WERI-Rb-1 (cell line): ENCODE measurements around the gene DDA1.

Experiments used
- DNase-seq: peaks from one replicate; pipeline ENCODE4 v3.0.0-alpha.2; 2020
- H3K27ac ChIP-seq: fragments of 250-450 bp; sonication (Bioruptor Pico); 2 replicates; pipeline ENCODE4 v1.5.1; 2020; ENCODE audit warnings: mild to moderate bottlenecking, moderate library complexity
- H3K27me3 ChIP-seq: fragments of 250-450 bp; sonication (Bioruptor Pico); 2 replicates; pipeline ENCODE4 v1.5.1; 2021; ENCODE audit warnings: mild to moderate bottlenecking, low read depth, moderate library complexity; ENCODE audit not compliant: insufficient read depth, severe bottlenecking
- H3K36me3 ChIP-seq: fragments of 250-450 bp; sonication (Bioruptor Pico); 2 replicates; pipeline ENCODE4 v1.5.1; 2020; ENCODE audit warnings: mild to moderate bottlenecking, moderate library complexity
- H3K4me3 ChIP-seq: 2 replicates; pipeline ENCODE4 v1.5.1; 2011; ENCODE audit warnings: low read depth, mild to moderate bottlenecking, control low read depth, low read length
- H3K9me3 ChIP-seq: fragments of 250-450 bp; sonication (Bioruptor Pico); 2 replicates; pipeline ENCODE4 v1.5.1; 2021; ENCODE audit warnings: mild to moderate bottlenecking, moderate library complexity; ENCODE audit not compliant: severe bottlenecking
- TF ChIP-seq, protein P1 (sequence below): IDR thresholded peaks from 2 replicates; pipeline ENCODE4 v1.5.1; 2011; ENCODE audit warnings: low read depth, mild to moderate bottlenecking, control low read depth, inconsistent platforms, low read length

DDA1 gene

DNA sequence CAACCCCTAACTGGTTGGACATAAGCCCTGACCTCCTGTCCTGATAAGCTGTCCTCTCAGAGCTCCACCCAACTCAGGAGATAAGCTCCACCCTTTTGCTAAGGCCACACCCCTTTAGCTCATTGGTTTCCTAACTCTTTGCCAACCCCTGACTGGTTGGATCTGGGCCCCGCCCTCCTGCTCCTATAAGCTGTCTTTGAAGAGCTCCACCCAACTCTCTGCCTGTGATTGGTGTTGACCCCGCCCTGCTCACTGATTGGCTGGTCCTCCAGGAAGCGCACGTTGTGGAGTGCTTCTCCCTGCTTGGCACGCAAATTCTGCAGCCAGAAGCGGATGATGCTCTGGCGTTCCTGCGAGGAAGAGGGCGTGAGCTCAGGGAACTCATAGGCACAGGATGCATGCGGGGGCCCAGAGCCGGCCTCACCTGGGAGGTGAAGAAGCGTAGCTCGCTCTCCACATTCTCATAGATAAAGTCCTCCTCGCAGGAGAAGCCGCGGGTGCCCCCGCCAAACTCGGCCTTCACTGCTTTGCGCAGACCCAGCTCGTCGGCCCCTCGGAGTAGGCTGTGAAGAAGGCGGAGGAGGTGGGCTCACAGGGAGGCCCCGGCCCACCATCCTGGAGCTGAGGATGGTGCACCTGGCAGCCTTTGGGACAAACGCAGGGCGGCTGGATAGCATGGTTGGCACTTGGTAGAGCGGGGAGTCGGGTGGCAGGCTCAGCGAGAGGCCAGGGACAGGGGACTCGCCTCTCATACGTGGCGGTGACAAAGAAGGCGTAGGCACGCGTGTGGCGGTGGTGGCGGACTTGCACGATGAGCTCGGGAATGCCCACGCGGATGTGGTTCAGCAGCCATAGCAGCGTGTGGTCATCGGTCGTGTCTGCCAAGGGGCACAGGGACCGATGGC is 23.6 kb downstream of the DDA1 start:
- H3K4me3 ChIP-seq: no peak overlapping the region
- H3K9me3 ChIP-seq: no peaks in the 10 kb centered on the region
- peaks cover 20% of the 10 kb centered on the region for H3K36me3 ChIP-seq
- no peak overlapping the region for H3K27ac ChIP-seq
- TF ChIP-seq, protein P1, sequence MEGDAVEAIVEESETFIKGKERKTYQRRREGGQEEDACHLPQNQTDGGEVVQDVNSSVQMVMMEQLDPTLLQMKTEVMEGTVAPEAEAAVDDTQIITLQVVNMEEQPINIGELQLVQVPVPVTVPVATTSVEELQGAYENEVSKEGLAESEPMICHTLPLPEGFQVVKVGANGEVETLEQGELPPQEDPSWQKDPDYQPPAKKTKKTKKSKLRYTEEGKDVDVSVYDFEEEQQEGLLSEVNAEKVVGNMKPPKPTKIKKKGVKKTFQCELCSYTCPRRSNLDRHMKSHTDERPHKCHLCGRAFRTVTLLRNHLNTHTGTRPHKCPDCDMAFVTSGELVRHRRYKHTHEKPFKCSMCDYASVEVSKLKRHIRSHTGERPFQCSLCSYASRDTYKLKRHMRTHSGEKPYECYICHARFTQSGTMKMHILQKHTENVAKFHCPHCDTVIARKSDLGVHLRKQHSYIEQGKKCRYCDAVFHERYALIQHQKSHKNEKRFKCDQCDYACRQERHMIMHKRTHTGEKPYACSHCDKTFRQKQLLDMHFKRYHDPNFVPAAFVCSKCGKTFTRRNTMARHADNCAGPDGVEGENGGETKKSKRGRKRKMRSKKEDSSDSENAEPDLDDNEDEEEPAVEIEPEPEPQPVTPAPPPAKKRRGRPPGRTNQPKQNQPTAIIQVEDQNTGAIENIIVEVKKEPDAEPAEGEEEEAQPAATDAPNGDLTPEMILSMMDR: no peak
- no peaks in the 10 kb centered on the region for H3K27me3 ChIP-seq
- peak; percentile 75 for DNase-seq

DNA sequence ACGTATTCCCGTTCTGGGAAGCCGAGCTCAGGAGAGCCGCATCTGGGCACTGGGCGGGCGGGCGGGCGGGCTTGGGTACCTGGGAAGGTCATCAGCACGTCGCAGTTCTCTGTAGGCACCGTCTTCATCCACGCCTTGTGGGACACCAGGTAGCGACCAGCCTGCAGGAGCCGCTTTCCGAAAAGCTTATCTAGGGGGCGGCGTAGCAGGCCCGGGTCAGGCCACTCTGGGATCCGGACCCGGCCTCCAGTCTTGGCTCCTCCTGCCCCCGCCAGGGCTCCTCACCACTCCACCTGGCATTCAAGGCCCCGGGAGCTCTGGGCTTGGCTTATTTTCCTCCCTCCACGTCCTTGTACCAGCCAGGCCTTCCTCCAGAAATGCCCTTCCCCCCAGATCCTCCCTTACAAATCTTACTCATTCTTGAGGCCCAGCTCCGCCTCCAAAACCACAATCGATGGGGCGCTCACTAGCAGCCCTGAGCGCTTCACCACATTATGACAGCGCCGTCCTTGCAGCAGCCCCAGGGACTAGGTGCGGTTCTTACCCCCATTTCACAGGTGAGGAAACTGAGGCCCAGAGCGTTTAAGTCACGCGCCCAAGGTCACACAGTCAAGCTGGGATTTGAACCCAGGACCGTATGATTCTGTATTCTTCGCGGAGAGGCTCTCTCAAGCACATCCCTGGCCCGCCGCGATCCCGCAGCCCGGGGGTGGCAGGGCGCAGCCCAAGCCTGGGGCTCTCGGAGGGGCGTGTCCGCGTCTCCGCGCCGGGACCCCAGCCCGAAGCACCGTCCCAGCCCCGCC is 24.4 kb downstream of the DDA1 start:
- H3K36me3 ChIP-seq: peaks cover 25% of the 10 kb centered on the region
- peak overlapping the region; percentile 95 for H3K27ac ChIP-seq
- DNase-seq: no peak
- no peaks in the 10 kb centered on the region for H3K9me3 ChIP-seq
- peak overlapping the region; percentile 77 for H3K4me3 ChIP-seq
- TF ChIP-seq, protein P1: no peak
- H3K27me3 ChIP-seq: no peaks in the 10 kb centered on the region

DNA sequence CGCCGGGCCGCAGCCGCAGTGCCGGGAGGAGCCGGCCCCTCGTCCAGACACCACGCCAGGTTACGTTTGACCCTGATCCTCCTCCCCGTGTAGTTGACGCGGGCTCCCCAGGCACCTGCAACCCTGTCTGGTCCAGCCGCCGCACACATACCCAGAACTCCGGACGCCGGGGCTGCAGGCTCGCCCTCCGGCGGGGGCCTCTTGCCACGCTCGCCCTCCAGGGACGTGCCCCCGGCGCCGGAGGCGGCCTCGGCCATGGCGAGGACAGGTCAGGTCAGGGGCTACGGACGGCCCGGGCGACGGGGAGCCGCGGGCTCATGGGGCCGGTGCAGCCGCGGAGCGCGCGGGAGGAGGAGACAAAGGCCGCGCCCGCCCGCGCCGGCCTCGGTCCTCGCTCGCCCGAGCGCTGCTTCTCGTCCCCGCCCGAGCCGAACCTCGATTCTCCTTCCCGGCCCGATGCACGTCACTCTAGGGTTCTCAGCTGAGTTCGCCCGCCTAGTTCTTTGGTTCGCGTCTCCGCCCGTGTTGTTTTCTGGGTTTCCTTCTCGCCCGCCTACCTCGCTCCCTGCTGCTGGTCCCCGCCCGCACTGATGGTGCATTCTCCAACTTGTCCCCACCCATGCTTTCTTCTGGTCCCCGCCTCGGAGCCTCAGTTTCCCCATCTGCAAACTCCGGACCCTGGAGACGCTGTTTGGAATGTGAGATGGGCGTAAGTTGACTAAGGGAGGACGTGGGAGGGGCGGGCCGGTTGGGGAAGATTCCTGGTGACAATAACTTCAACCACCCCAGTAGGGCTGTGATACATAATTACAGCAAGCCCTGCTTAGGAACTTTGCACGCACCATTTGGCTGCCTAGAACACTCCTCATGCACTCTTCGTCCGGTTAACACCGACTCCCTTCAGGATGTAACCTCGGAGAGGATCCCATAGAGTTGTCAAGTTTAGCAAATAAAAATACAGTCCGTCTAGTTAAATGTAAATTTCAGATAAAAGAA is 25.3 kb downstream of the DDA1 start, which contains the start of gene ANO8:
Gene ANO8 (minus strand): TSS at position 442 of the 996 bp plus-strand sequence. CDS start 185 bp downstream, at position 257.
- TF ChIP-seq, protein P1: no peak
- H3K9me3 ChIP-seq: no peaks in the 10 kb centered on the region
- no peaks in the 10 kb centered on the region for H3K27me3 ChIP-seq
- peaks cover 27% of the 10 kb centered on the region for H3K36me3 ChIP-seq
- peak within 1 kb of the TSS; percentile 95 for H3K27ac ChIP-seq
- DNase-seq: peak; percentile 99
- peak within 1 kb of the TSS; percentile 77 for H3K4me3 ChIP-seq

DNA sequence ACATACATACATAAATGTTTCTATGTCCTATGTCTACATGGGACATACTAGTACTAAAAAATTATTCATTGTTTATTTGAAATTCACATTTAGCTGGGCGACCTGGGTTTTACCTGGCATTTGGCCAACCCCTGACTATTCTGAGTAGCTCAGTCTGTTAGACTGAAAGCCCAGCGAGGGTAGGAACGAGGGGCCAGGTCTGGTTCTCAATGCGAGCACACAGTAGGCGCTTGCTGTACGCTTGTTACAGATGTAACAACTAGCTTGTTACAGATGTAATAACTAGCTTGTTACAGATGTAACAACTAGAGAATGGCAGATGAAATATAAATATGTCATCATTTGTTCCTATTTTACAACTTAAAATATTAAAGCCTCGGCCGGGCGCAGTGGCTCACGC is 26.2 kb downstream of the DDA1 start:
- TF ChIP-seq, protein P1: no peak
- Histone ChIP-seq H3K27ac (no peak overlapping the region), H3K27me3 (no peaks in the 10 kb centered on the region), H3K9me3 (no peaks in the 10 kb centered on the region), H3K4me3 (no peak overlapping the region), H3K36me3 (peaks cover 26% of the 10 kb centered on the region)
- DNase-seq: no peak
